GM06990 (cell line): ENCODE data around the gene MYEF2.

ENCODE experiments used
- DNase-seq: peaks from one replicate; pipeline ENCODE4 v3.0.0-alpha.2; 2011; ENCODE audit not compliant: insufficient read length; ENCODE audit errors: extremely low read depth
- H3K27me3 ChIP-seq: replicated peaks from 2 replicates; pipeline ENCODE4 v1.6.0; 2011; ENCODE audit warnings: low read length; ENCODE audit not compliant: control insufficient read depth, insufficient read depth
- H3K36me3 ChIP-seq: 2 replicates; pipeline ENCODE4 v1.5.1; 2011; ENCODE audit warnings: low read length; ENCODE audit not compliant: control insufficient read depth, insufficient read depth
- H3K4me3 ChIP-seq: replicated peaks from 2 replicates; pipeline ENCODE4 v1.5.1; 2011; ENCODE audit warnings: low read depth, mild to moderate bottlenecking, control low read depth, low read length
- TF ChIP-seq, protein P1 (sequence below): IDR thresholded peaks from 2 replicates; pipeline ENCODE4 v1.5.1; 2011; ENCODE audit warnings: low read length, control low read depth, mild to moderate bottlenecking, inconsistent platforms; ENCODE audit not compliant: insufficient read depth, poor library complexity, severe bottlenecking

The MYEF2 gene

DNA sequence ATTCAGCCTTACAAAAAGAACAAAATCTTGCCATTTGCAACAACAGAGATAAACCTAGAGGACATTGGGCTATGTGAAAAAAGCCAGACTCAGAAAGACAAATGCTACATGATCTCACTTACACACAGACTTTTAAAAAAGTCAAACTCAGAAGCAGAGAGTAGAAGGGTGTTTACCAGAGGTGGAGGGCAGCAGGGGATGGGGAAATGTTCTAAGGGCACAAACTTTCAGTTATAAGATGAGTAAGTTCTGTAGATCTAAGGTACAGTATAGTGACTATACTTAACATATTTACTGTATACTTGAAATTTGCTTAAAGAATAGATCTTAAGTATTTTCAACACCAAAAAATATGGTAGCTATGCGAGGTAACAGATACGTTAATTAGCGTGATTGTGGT lies 3.0 kb downstream of the MYEF2 start:
- TF ChIP-seq, protein P1, sequence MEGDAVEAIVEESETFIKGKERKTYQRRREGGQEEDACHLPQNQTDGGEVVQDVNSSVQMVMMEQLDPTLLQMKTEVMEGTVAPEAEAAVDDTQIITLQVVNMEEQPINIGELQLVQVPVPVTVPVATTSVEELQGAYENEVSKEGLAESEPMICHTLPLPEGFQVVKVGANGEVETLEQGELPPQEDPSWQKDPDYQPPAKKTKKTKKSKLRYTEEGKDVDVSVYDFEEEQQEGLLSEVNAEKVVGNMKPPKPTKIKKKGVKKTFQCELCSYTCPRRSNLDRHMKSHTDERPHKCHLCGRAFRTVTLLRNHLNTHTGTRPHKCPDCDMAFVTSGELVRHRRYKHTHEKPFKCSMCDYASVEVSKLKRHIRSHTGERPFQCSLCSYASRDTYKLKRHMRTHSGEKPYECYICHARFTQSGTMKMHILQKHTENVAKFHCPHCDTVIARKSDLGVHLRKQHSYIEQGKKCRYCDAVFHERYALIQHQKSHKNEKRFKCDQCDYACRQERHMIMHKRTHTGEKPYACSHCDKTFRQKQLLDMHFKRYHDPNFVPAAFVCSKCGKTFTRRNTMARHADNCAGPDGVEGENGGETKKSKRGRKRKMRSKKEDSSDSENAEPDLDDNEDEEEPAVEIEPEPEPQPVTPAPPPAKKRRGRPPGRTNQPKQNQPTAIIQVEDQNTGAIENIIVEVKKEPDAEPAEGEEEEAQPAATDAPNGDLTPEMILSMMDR = no peak
- Histone ChIP-seq H3K27me3 (no peaks in the 10 kb centered on the region), H3K4me3 (no peak overlapping the region), H3K36me3 (no peaks in the 10 kb centered on the region)
- DNase-seq = no peak

DNA sequence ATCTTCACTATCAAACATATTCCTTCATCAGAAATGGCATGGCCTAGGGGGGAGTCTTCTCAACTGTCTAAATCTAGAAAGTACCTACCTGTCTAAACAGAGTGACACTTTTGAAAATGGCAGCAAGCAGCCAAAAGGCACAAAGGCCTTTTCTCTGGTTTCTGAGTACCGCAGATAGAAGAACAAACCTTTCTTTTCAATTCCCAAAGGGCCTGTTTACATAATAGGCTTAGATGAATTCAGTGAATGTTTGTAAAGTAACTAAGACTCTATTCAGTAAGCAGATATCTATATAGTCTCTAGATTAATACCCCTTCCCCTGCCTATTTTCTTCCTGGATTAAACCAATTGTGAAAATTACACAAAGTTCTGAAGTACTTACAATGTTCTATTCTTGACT lies 7.1 kb downstream of the MYEF2 start:
- Histone ChIP-seq H3K27me3 (no peaks in the 10 kb centered on the region), H3K4me3 (no peak overlapping the region), H3K36me3 (no peaks in the 10 kb centered on the region)
- TF ChIP-seq, protein P1 = no peak
- no peak for DNase-seq

DNA sequence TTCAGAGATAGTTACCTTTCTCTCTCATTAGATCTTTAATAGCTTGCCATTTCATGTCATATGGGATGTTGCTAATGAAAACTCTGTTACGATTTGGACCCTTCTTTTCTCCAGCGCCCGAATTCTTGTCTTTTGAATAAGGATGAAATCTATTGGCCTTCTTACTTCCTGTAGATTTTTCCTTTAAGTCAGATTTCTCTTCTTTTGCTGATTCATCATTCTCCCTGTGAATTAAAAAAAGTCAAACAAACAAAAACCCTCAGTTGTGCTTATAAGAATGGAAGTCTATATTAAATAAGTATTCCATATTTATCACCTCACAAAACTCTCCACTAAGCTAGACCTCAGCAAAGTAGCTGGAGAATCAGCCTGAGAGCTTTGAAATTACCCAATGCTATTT lies 9.5 kb downstream of the MYEF2 start:
- Histone ChIP-seq H3K27me3 (no peaks in the 10 kb centered on the region), H3K4me3 (no peak overlapping the region), H3K36me3 (no peaks in the 10 kb centered on the region)
- no peak for DNase-seq
- TF ChIP-seq, protein P1 = no peak

DNA sequence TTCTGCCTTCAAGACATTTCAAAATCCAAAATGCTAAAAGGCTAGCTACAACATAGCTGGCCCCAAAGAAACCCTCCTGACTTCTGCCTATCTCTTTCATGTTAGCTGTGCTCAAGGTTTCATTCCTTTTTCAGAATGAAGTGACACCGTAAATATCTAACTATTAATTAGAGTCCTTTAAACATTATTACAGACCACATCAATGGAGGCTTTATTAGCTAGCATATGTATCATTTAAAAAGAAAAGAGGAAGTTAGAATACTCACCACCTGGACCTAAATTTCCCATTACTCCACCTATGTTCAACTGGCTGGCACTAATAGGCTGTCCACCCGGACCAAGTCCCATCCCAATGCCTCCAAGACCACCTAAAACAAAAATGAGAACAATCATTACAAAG lies 24.6 kb downstream of the MYEF2 start:
- TF ChIP-seq, protein P1 = no peak
- no peaks in the 10 kb centered on the region for H3K27me3 ChIP-seq
- no peak for DNase-seq
- no peak overlapping the region for H3K4me3 ChIP-seq
- H3K36me3 ChIP-seq = peaks cover 1% of the 10 kb centered on the region

DNA sequence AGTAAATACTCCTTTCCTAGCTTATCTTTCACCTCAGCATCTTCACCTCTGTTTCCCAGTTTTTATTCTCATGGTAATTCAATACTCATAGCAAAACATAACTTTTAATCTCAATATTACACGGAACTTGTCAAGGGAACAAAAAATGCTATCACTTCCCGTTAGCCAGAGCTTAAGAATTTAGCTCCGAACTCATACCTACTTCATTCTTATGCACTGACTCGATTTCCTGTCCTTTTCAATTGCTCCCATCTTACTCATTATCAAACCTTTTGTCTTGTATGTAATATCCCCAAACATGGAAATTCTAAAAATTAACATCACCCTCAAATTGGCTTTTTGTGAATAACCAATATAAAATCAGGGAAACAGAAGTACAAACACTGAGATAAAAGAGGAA lies 28.2 kb downstream of the MYEF2 start:
- TF ChIP-seq, protein P1 = no peak
- Histone ChIP-seq H3K36me3 (peaks cover 1% of the 10 kb centered on the region), H3K4me3 (no peak overlapping the region), H3K27me3 (no peaks in the 10 kb centered on the region)
- no peak for DNase-seq

DNA sequence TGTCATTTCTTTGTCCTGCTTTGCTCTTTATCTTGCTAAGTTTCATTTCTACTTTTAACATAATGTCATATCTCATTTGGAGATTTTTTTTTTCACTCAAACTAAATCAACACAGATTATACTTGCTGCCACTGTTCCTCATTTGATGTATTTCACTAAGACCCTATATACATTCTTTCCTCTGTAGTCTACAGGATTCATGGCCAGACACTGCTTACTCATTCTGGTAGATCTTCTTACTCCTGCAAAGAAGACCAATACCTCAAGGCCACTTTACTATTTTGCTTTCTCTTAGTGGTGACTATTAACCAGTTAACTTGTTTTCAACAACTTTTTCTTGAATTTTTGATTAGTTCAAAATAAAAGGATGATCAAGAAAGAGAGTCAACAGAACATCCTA lies 30.7 kb downstream of the MYEF2 start:
- H3K27me3 ChIP-seq = no peaks in the 10 kb centered on the region

More for the DNA sequence above, 30.7 kb downstream of the MYEF2 start:
- no peak for DNase-seq
- Histone ChIP-seq H3K4me3 (no peak overlapping the region), H3K36me3 (peaks cover 1% of the 10 kb centered on the region)
- TF ChIP-seq, protein P1 = no peak
